Lung (tissue), 12 donors: ENCODE measurements around the gene RMND5A. TPM values are rescaled to one million over a fixed set of nuclear protein-coding genes. Genes with fewer than 3 reads are reported as not detected.

Experiments used
- ATAC-seq: fragments of 200-7000 bp; cut with Tn5 transposase; one replicate; pipeline ENCODE4 v1.9.1; 2020; ENCODE audit warnings: moderate number of reproducible peaks; ENCODE audit not compliant: insufficient read depth, low FRiP score
- DNase-seq, 3 donors: peaks; one replicate each; pipeline ENCODE4 v3.0.0-alpha.2; 2013 to 2017
- H3K27ac ChIP-seq, 2 donors: one replicate each; pipeline ENCODE4 v1.5.1; 2013; ENCODE audit warnings: mild to moderate bottlenecking in 2 of 2, moderate library complexity in 2 of 2, control low read depth in 1 of 2, inconsistent platforms in 1 of 2, low read depth in 1 of 2, low read length in 1 of 2
- H3K27me3 ChIP-seq, 3 donors: one replicate each; pipeline ENCODE4 v1.5.1; 2013; ENCODE audit warnings: low read length in 2 of 3; ENCODE audit not compliant: control insufficient read depth in 3 of 3, insufficient read depth in 3 of 3
- H3K36me3 ChIP-seq, 4 donors: one replicate each; pipeline ENCODE4 v1.5.1; 2013; ENCODE audit warnings: low read length in 4 of 4, mild to moderate bottlenecking in 1 of 4, moderate library complexity in 1 of 4; ENCODE audit not compliant: control insufficient read depth in 4 of 4, insufficient read depth in 4 of 4
- H3K4me1 ChIP-seq, 5 donors: one replicate each; pipeline ENCODE4 v1.5.1; 2013; ENCODE audit warnings: low read length in 5 of 5, mild to moderate bottlenecking in 2 of 5, moderate library complexity in 1 of 5; ENCODE audit not compliant: control insufficient read depth in 5 of 5, insufficient read depth in 5 of 5
- H3K4me3 ChIP-seq: one replicate; pipeline ENCODE4 v1.5.1; 2013; ENCODE audit warnings: mild to moderate bottlenecking, control low read depth, moderate library complexity
- H3K9ac ChIP-seq, 2 donors: one replicate each; pipeline ENCODE4 v1.5.1; 2013; ENCODE audit warnings: low read length in 2 of 2, control low read depth in 1 of 2; ENCODE audit not compliant: insufficient read depth in 1 of 2
- H3K9me3 ChIP-seq, 4 donors: one replicate each; pipeline ENCODE4 v1.5.1; 2013; ENCODE audit warnings: low read length in 3 of 4, mild to moderate bottlenecking in 1 of 4, moderate library complexity in 1 of 4; ENCODE audit not compliant: control insufficient read depth in 4 of 4, insufficient read depth in 3 of 4
- CTCF ChIP-seq: IDR thresholded peaks from 2 replicates; pipeline ENCODE4 v1.5.1; 2012; ENCODE audit warnings: mild to moderate bottlenecking; ENCODE audit errors: control extremely low read depth, extremely low read depth
- WGBS, 2 donors: extraction: QIAGEN DNeasy Blood & Tissue Kit; methylation state at CpG; one replicate each; pipeline ENCODE4 v1.1.7; 2013; 5-methylcytosine and 5-hydroxymethylcytosine counted together
- polyA plus RNA-seq, 2 donors: library from polyadenylated mRNA; stranded (reverse); fragments of 200-250 nt; gene quantifications; one replicate each; pipeline ENCODE4 v1.2.1, GENCODE V29; 2013
- total RNA-seq, 2 donors: library from RNA; depleted of rRNA in 1 of 2; stranded (reverse); fragments of >200 nt in 1 of 2; gene quantifications; one replicate each; pipeline ENCODE4 v1.2.1, GENCODE V29; 2014 to 2021
- donor health status: control.
- donor health status: control.
- donor health status: Bipolar disorder and iron deficiency.
- donor health status: healthy.
- donor health status: DM: yes; HTN: yes; CAD: no.

Gene RMND5A
- total and polyA plus RNA-seq, 4 donors, result 8.9 to 73.1 (median 16.6) TPM

GRCh38 chr2:86788165-86788564 is 68.1 kb downstream of the RMND5A start:
- H3K27ac ChIP-seq, result no peak overlapping the region
- peaks cover 0 to 5% (median 0%) of the 10 kb centered on the region in 4 donors for H3K9me3 ChIP-seq
- no peak for TF ChIP-seq CTCF
- no peak for ATAC-seq
- H3K4me1 ChIP-seq, result peaks cover 6 to 39% (median 20%) of the 10 kb centered on the region in 5 donors
- H3K9ac ChIP-seq, result no peak overlapping the region
- WGBS, 2 donors, result 54 to 62% methylated on average over 7 of the region's 7 CpGs
- peak in 1 of 3 donors; percentile 25 for DNase-seq
- peaks cover 0 to 63% (median 40%) of the 10 kb centered on the region in 3 donors for H3K27me3 ChIP-seq
- H3K36me3 ChIP-seq, result no peaks in the 10 kb centered on the region
- no peak overlapping the region for H3K4me3 ChIP-seq

- no peak for ATAC-seq
- TF ChIP-seq CTCF, result no peak
- DNase-seq, result peak in 2 of 3 donors; percentile 50 to 57
- Histone ChIP-seq H3K4me3 (no peak overlapping the region), H3K9me3 (peaks cover 0 to 5% (median 0%) of the 10 kb centered on the region in 4 donors), H3K36me3 (no peaks in the 10 kb centered on the region), H3K9ac (no peak overlapping the region), H3K27ac (no peak overlapping the region), H3K4me1 (peaks cover 6 to 39% (median 17%) of the 10 kb centered on the region in 5 donors), H3K27me3 (peaks cover 0 to 71% (median 47%) of the 10 kb centered on the region in 3 donors)
- 5 to 6% methylated on average over 61 to 64 of the region's 64 CpGs for WGBS, 2 donors
These were observed 69.0 kb downstream of the RMND5A start for GRCh38 chr2:86788881-86789686.

GRCh38 chr2:86789687-86790133 is 69.6 kb downstream of the RMND5A start:
- ATAC-seq, result no peak
- Histone ChIP-seq H3K36me3 (no peaks in the 10 kb centered on the region), H3K4me1 (peaks cover 6 to 39% (median 13%) of the 10 kb centered on the region in 5 donors), H3K27me3 (peaks cover 0 to 74% (median 49%) of the 10 kb centered on the region in 3 donors), H3K9me3 (peaks cover 0 to 5% (median 0%) of the 10 kb centered on the region in 4 donors), H3K9ac (no peak overlapping the region), H3K4me3 (no peak overlapping the region), H3K27ac (no peak overlapping the region)
- 10% methylated on average over 31 to 40 of the region's 40 CpGs for WGBS, 2 donors
- DNase-seq, result no peak
- no peak for TF ChIP-seq CTCF
